C4-2B (cell line): ENCODE data around the gene AP2A2.

Experiments
- H3K27ac ChIP-seq: fragments of 450-650 bp; 2 replicates; pipeline ENCODE4 v1.5.1; 2017
- ZFX ChIP-seq: fragments of 450-650 bp; IDR thresholded peaks from 2 replicates; pipeline ENCODE4 v1.6.1; 2017
- TF ChIP-seq, protein P1 (sequence below): fragments of 450-650 bp; conservative IDR thresholded peaks from 2 replicates; pipeline ENCODE4 v1.5.1; 2017; ENCODE audit warnings: mild to moderate bottlenecking

AP2A2 gene

DNA sequence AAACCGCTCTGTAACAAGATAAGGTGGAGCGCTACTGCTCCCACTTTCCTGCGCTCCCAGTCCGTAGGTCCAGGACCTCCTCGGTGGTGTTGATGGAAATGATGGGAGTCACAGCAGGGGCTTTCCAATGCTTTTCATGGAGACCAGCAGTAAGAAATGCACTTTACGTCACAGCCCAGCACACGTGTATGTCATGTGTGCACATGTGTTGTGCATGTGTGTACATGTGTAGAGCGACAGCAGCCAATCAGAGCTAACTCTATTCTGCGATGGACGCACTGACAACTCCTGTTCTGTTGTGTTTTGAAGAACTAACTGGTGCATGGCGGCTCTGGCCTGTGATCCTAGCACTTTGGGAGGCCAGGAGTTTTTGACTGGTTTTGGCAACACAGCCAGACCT lies 16.3 kb upstream of the AP2A2 start:
- peak overlapping the region; percentile 85; the same call in 1 of the 2 replicates for H3K27ac ChIP-seq
- TF ChIP-seq ZFX = no peak
- TF ChIP-seq, protein P1, sequence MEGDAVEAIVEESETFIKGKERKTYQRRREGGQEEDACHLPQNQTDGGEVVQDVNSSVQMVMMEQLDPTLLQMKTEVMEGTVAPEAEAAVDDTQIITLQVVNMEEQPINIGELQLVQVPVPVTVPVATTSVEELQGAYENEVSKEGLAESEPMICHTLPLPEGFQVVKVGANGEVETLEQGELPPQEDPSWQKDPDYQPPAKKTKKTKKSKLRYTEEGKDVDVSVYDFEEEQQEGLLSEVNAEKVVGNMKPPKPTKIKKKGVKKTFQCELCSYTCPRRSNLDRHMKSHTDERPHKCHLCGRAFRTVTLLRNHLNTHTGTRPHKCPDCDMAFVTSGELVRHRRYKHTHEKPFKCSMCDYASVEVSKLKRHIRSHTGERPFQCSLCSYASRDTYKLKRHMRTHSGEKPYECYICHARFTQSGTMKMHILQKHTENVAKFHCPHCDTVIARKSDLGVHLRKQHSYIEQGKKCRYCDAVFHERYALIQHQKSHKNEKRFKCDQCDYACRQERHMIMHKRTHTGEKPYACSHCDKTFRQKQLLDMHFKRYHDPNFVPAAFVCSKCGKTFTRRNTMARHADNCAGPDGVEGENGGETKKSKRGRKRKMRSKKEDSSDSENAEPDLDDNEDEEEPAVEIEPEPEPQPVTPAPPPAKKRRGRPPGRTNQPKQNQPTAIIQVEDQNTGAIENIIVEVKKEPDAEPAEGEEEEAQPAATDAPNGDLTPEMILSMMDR = no peak

DNA sequence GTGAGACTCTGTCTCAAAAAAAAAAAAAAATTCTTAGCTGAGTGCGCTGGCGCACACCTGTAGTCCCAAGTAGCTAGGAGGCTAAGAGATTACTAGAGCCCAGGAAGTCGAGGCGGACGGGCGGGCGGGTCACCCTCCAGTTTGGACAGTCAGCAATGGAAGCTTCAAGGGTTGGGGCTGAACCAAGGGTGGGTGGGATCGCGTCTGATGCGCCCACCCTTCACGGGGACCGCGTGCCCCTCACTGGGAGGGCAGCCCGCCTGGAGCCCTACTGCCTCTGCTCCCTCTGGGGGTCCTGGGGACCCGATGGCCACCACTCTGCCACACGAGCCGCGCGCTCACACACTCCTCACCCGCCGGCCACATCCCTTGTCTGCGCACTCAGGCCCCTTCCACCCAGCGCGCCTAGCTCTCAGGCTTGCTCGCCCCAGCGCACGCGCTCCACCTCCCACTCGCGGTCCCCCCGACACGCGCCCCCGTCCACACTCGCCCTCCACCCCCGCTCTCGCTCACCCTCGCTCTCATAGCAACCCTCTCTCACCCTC lies 15.6 kb upstream of the AP2A2 start:
- TF ChIP-seq, protein P1 = no peak
- no peak for TF ChIP-seq ZFX
- peak overlapping the region; percentile 85 for H3K27ac ChIP-seq

DNA sequence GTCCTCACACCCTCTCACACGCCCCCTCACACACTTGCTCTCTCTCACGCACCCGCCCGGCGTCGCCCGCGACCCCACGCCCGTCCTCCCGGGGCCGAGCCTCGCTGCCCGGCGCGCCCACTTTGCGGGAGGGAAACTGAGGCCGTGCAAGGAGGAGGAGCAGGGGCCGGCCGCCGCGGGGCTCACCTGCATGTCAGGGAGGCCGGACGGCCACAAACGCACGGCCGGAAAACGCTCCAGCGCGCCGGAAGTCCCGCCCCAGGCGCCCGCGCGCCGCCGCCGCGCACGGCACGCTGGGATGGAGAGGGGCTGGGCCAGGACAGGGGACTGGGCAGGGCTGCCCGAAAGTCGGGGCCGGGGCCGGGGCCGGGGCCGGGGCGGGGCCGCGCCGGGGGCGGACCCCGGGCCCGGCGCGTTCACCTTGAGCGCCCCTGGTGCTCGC lies 15.1 kb upstream of the AP2A2 start, which contains the start of gene CHID1:
CHID1 (minus strand) TSS at position 222 of the 442 bp plus-strand sequence. CDS start 5,994 bp downstream, outside the sequence.
- H3K27ac ChIP-seq = peak within 1 kb of the TSS; percentile 85
- no peak for TF ChIP-seq ZFX
- TF ChIP-seq, protein P1 = no peak

- TF ChIP-seq, protein P1 = no peak
- TF ChIP-seq ZFX = peak; percentile 71; the same call in 1 of the 2 replicates
- H3K27ac ChIP-seq = peak overlapping the region; percentile 85
Observed at GRCh38 chr11:911031-911889, 14.4 kb upstream of the AP2A2 start.

DNA sequence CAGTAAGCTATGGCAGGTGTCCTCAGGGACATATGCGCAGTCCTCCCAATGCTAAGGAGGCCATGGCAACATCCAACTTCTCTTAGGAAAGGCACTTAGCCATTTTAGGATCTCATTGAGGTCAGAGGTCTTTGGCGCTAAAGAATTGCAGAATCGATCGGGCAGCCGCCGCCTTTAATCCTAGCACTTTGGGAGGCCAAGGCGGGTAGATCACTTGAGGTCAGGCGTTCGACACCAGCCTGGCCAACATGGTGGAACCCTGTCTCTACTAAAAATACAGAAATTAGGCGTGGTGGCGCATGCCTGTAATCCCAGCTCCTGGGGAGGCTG lies 13.8 kb upstream of the AP2A2 start:
- H3K27ac ChIP-seq = peak overlapping the region; percentile 85; the same call in 1 of the 2 replicates
- no peak for TF ChIP-seq ZFX
- TF ChIP-seq, protein P1 = no peak

DNA sequence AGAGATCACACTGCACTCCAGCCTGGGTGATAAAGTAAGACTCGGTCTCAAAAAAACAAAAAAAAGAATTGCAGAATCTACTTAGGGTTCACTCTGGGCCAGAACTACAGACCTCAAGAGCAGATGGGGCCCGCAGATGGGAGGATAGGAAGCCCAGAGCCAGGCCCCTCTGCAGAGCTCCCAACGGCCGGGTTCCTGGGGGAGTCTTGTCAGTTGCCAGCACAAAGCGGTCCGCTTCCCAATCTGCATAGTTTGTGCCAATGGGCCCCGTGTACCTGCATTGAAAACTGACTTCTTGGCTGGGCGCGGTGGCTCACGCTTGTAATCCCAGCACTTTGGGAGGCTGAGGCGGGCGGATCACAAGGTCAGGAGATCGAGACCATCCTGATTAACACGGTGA lies 13.4 kb upstream of the AP2A2 start:
- TF ChIP-seq, protein P1 = no peak
- TF ChIP-seq ZFX = no peak
- H3K27ac ChIP-seq = no peak overlapping the region

GRCh38 chr11:913043-913442 lies 12.6 kb upstream of the AP2A2 start:
- no peak for TF ChIP-seq ZFX
- TF ChIP-seq, protein P1 = no peak
- H3K27ac ChIP-seq = no peak overlapping the region
